A549 (cell line): Measurements from ENCODE around the gene VSTM1.
"Not testable (repeated sequence)": the region's sequence is repeated elsewhere in the genome, so short reads cannot be mapped to it uniquely, and the experiment has no call there.

ENCODE experiments used
- BCL3 ChIP-seq: fragments of >200 bp; sonication (Bioruptor Twin); formaldehyde crosslinking; IDR thresholded peaks from 3 replicates; pipeline ENCODE4 v1.6.1; 2016
- HDAC2 ChIP-seq: fragments of 200-600 bp; sonication (generic); IDR thresholded peaks from 2 replicates; pipeline ENCODE4 v1.6.1; 2016
- HMGXB4 ChIP-seq: fragments of 250-450 bp; sonication (Bioruptor Pico); IDR thresholded peaks from 2 replicates; pipeline ENCODE4 v1.5.0; 2021; ENCODE audit warnings: mild to moderate bottlenecking, moderate library complexity, borderline replicate concordance
- KDM5A ChIP-seq: fragments of 200-600 bp; sonication (generic); IDR thresholded peaks from 2 replicates; pipeline ENCODE4 v1.6.1; 2016; ENCODE audit warnings: antibody characterized with exemption, mild to moderate bottlenecking
- MYC ChIP-seq: IDR thresholded peaks from 2 replicates; pipeline ENCODE4 v1.6.1; 2012; ENCODE audit warnings: mild to moderate bottlenecking, inconsistent platforms, low read length, improper control_type of control experiment, borderline replicate concordance
- NFE2L2 ChIP-seq: fragments of 150-350 bp; conservative IDR thresholded peaks from 2 replicates; pipeline ENCODE4 v1.6.1; 2014; ENCODE audit warnings: low read length
- POLR2A ChIP-seq: IDR thresholded peaks from 2 replicates; pipeline ENCODE4 v1.6.1; 2012; ENCODE audit warnings: mild to moderate bottlenecking, low read length
- POLR2AphosphoS2 ChIP-seq: conservative IDR thresholded peaks from 2 replicates; pipeline ENCODE4 v1.6.1; 2012; ENCODE audit warnings: low read length, improper control_type of control experiment, inconsistent platforms
- REST ChIP-seq: fragments of 200-600 bp; sonication (generic); IDR thresholded peaks from 2 replicates; pipeline ENCODE4 v1.6.1; 2016; ENCODE audit warnings: antibody characterized with exemption, mild to moderate bottlenecking, moderate library complexity
- RFX5 ChIP-seq: fragments of 450-650 bp; IDR thresholded peaks from 2 replicates; pipeline ENCODE4 v1.7.1; 2014; ENCODE audit warnings: antibody characterized with exemption, mild to moderate bottlenecking, moderate library complexity

GRCh38 chr19:54099903-54100255 is 36.2 kb upstream of the VSTM1 start:
- not testable (repeated sequence) for TF ChIP-seq NFE2L2; RFX5; MYC; POLR2A; REST; HDAC2; KDM5A; POLR2AphosphoS2; HMGXB4 (CRISPR knock-in tag); BCL3
